ENCODE results near the gene TRIM7.
"Not testable (repeated sequence)": the region's sequence is repeated elsewhere in the genome, so short reads cannot be mapped to it uniquely, and the experiment has no call there.

The TRIM7 gene

GRCh38 chr5:181217111-181217802 lies 12.3 kb upstream of the TRIM7 start:
- Histone ChIP-seq H3K4me1 (ENCODE audit: control insufficient read depth, insufficient read depth, low read length) (peaks cover 6% of the 10 kb centered on the region), H3K27me3 (ENCODE audit: control insufficient read depth, insufficient read depth, low read length) (no peaks in the 10 kb centered on the region), H3K4me3 (ENCODE audit: low read length) (peak overlapping the region; percentile 7), H3K9me3 (ENCODE audit: control insufficient read depth, low read length) (no peaks in the 10 kb centered on the region), H3K36me3 (ENCODE audit: control insufficient read depth, insufficient read depth, low read length) (no peaks in the 10 kb centered on the region), H3K9ac (ENCODE audit: low read length) (peak overlapping the region; percentile 12)

- Histone ChIP-seq H3K4me1 (ENCODE audit: control insufficient read depth, insufficient read depth, low read length) (no peaks in the 10 kb centered on the region), H3K27me3 (ENCODE audit: control insufficient read depth, insufficient read depth, low read length) (no peaks in the 10 kb centered on the region), H3K4me3 (ENCODE audit: low read length) (no peak overlapping the region), H3K36me3 (ENCODE audit: control insufficient read depth, insufficient read depth, low read length) (no peaks in the 10 kb centered on the region), H3K9ac (ENCODE audit: low read length) (no peak overlapping the region), H3K9me3 (ENCODE audit: control insufficient read depth, low read length) (no peaks in the 10 kb centered on the region)
Measured at GRCh38 chr5:181215997-181216989, 11.3 kb upstream of the TRIM7 start.

GRCh38 chr5:181214249-181214648 lies 9.3 kb upstream of the TRIM7 start:
- not testable (repeated sequence) for H3K4me1 ChIP-seq (ENCODE audit: control insufficient read depth, insufficient read depth, low read length); H3K9me3 ChIP-seq (ENCODE audit: control insufficient read depth, low read length); H3K4me3 ChIP-seq (ENCODE audit: low read length); H3K27me3 ChIP-seq (ENCODE audit: control insufficient read depth, insufficient read depth, low read length); H3K9ac ChIP-seq (ENCODE audit: low read length); H3K36me3 ChIP-seq (ENCODE audit: control insufficient read depth, insufficient read depth, low read length)

GRCh38 chr5:181212934-181213333 lies 7.9 kb upstream of the TRIM7 start:
- no peaks in the 10 kb centered on the region for H3K9me3 ChIP-seq (ENCODE audit: control insufficient read depth, low read length)
- H3K36me3 ChIP-seq (ENCODE audit: control insufficient read depth, insufficient read depth, low read length) = no peaks in the 10 kb centered on the region
- H3K9ac ChIP-seq (ENCODE audit: low read length) = no peak overlapping the region
- H3K4me1 ChIP-seq (ENCODE audit: control insufficient read depth, insufficient read depth, low read length) = no peaks in the 10 kb centered on the region
- H3K27me3 ChIP-seq (ENCODE audit: control insufficient read depth, insufficient read depth, low read length) = no peaks in the 10 kb centered on the region
- no peak overlapping the region for H3K4me3 ChIP-seq (ENCODE audit: low read length)

GRCh38 chr5:181212080-181212479 lies 7.1 kb upstream of the TRIM7 start:
- H3K27me3 ChIP-seq (ENCODE audit: control insufficient read depth, insufficient read depth, low read length) = no peaks in the 10 kb centered on the region
- no peaks in the 10 kb centered on the region for H3K9me3 ChIP-seq (ENCODE audit: control insufficient read depth, low read length)
- no peak overlapping the region for H3K4me3 ChIP-seq (ENCODE audit: low read length)
- H3K36me3 ChIP-seq (ENCODE audit: control insufficient read depth, insufficient read depth, low read length) = no peaks in the 10 kb centered on the region
- H3K4me1 ChIP-seq (ENCODE audit: control insufficient read depth, insufficient read depth, low read length) = no peaks in the 10 kb centered on the region
- H3K9ac ChIP-seq (ENCODE audit: low read length) = no peak overlapping the region

GRCh38 chr5:181211208-181211607 lies 6.2 kb upstream of the TRIM7 start:
- Histone ChIP-seq H3K27me3 (ENCODE audit: control insufficient read depth, insufficient read depth, low read length) (peaks cover 2% of the 10 kb centered on the region), H3K9me3 (ENCODE audit: control insufficient read depth, low read length) (no peaks in the 10 kb centered on the region), H3K4me1 (ENCODE audit: control insufficient read depth, insufficient read depth, low read length) (peaks cover 4% of the 10 kb centered on the region), H3K4me3 (ENCODE audit: low read length) (no peak overlapping the region), H3K36me3 (ENCODE audit: control insufficient read depth, insufficient read depth, low read length) (no peaks in the 10 kb centered on the region), H3K9ac (ENCODE audit: low read length) (no peak overlapping the region)

- not testable (repeated sequence) for H3K36me3 ChIP-seq (ENCODE audit: control insufficient read depth, insufficient read depth, low read length); H3K9ac ChIP-seq (ENCODE audit: low read length); H3K4me3 ChIP-seq (ENCODE audit: low read length); H3K9me3 ChIP-seq (ENCODE audit: control insufficient read depth, low read length); H3K4me1 ChIP-seq (ENCODE audit: control insufficient read depth, insufficient read depth, low read length); H3K27me3 ChIP-seq (ENCODE audit: control insufficient read depth, insufficient read depth, low read length)
Measured at GRCh38 chr5:181210698-181211097, 5.7 kb upstream of the TRIM7 start.

- Histone ChIP-seq H3K27me3 (ENCODE audit: control insufficient read depth, insufficient read depth, low read length) (peaks cover 13% of the 10 kb centered on the region), H3K4me1 (ENCODE audit: control insufficient read depth, insufficient read depth, low read length) (peaks cover 14% of the 10 kb centered on the region)
- not testable (repeated sequence) for H3K36me3 ChIP-seq (ENCODE audit: control insufficient read depth, insufficient read depth, low read length); H3K9ac ChIP-seq (ENCODE audit: low read length); H3K9me3 ChIP-seq (ENCODE audit: control insufficient read depth, low read length); H3K4me3 ChIP-seq (ENCODE audit: low read length)
Measured at GRCh38 chr5:181210148-181210547, 5.2 kb upstream of the TRIM7 start.

- peaks cover 20% of the 10 kb centered on the region for H3K27me3 ChIP-seq (ENCODE audit: control insufficient read depth, insufficient read depth, low read length)
- H3K36me3 ChIP-seq (ENCODE audit: control insufficient read depth, insufficient read depth, low read length); H3K4me3 ChIP-seq (ENCODE audit: low read length); H3K9me3 ChIP-seq (ENCODE audit: control insufficient read depth, low read length); H3K9ac ChIP-seq (ENCODE audit: low read length): not testable (repeated sequence)
- H3K4me1 ChIP-seq (ENCODE audit: control insufficient read depth, insufficient read depth, low read length) = peaks cover 18% of the 10 kb centered on the region
Measured at GRCh38 chr5:181209006-181209405, 4.0 kb upstream of the TRIM7 start.

GRCh38 chr5:181207960-181208253 lies 2.9 kb upstream of the TRIM7 start:
- no peak overlapping the region for H3K4me3 ChIP-seq (ENCODE audit: low read length)
- no peaks in the 10 kb centered on the region for H3K9me3 ChIP-seq (ENCODE audit: control insufficient read depth, low read length)
- H3K9ac ChIP-seq (ENCODE audit: low read length) = no peak overlapping the region
- peaks cover 26% of the 10 kb centered on the region for H3K4me1 ChIP-seq (ENCODE audit: control insufficient read depth, insufficient read depth, low read length)
- no peaks in the 10 kb centered on the region for H3K36me3 ChIP-seq (ENCODE audit: control insufficient read depth, insufficient read depth, low read length)
- peaks cover 28% of the 10 kb centered on the region for H3K27me3 ChIP-seq (ENCODE audit: control insufficient read depth, insufficient read depth, low read length)

GRCh38 chr5:181207214-181207959 lies 2.4 kb upstream of the TRIM7 start:
- Histone ChIP-seq H3K27me3 (ENCODE audit: control insufficient read depth, insufficient read depth, low read length) (peaks cover 28% of the 10 kb centered on the region), H3K4me1 (ENCODE audit: control insufficient read depth, insufficient read depth, low read length) (peaks cover 30% of the 10 kb centered on the region), H3K36me3 (ENCODE audit: control insufficient read depth, insufficient read depth, low read length) (no peaks in the 10 kb centered on the region), H3K9ac (ENCODE audit: low read length) (peak overlapping the region; percentile 40), H3K9me3 (ENCODE audit: control insufficient read depth, low read length) (no peaks in the 10 kb centered on the region), H3K4me3 (ENCODE audit: low read length) (peak overlapping the region; percentile 46)
